Measurements from ENCODE around the gene ZNF638. TPM values are rescaled to one million over a fixed set of nuclear protein-coding genes. Genes with fewer than 3 reads are reported as not detected.

Gene ZNF638
- total RNA-seq, 1 experiment from 2014 or later = 108 TPM

DNA sequence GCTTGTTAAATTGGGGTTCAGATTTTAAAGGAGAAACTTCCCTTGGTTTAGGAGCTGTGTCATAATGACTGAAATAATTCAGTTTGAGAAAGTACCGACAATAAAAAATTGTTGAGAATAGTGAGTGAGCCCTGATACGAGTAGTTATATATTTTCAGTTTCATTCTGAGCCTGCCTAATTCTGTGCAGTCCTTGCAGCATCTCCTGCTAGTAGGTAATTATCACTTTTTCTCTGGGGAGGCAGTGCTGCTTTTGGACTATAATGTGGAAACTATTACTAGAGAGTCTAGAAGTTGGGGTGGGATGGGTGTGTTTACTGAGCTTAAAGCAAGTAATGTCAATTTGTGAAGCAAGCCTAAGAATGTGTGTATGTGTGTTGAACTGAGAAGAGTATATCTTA is 21.7 kb downstream of the ZNF638 start:
- RAD21 ChIA-PET (ENCODE audit: low non-redundant PET in 1 of 2, low total read pairs in 2 of 2, uncharacterized antibody in 2 of 2, unreplicated experiment in 2 of 2) = no interaction called here

More for the DNA sequence above, 21.7 kb downstream of the ZNF638 start:
- Histone ChIP-seq H3K27ac (ENCODE audit: low read depth, low read length) (no peak overlapping the region), H4K20me1 (ENCODE audit: insufficient read depth) (peaks cover 32% of the 10 kb centered on the region; the same call in 1 of the 2 replicates), H3K79me2 (ENCODE audit: insufficient read depth, low read length) (peaks cover 98% of the 10 kb centered on the region), H3K4me1 (ENCODE audit: control insufficient read depth in 1 of 2, insufficient read depth in 2 of 2, low read length in 2 of 2) (no peaks in the 10 kb centered on the region), H3K9ac (ENCODE audit: low read length) (no peak overlapping the region), H3K9me3 (ENCODE audit: control insufficient read depth in 1 of 2, insufficient read depth in 1 of 2, low read depth in 1 of 2, low read length in 2 of 2) (no peaks in the 10 kb centered on the region), H3K27me3 (ENCODE audit: insufficient read depth, low read length) (no peaks in the 10 kb centered on the region), H3K9me2 (ENCODE audit: insufficient read depth) (no peaks in the 10 kb centered on the region), H3K4me2 (ENCODE audit: low read length) (no peak overlapping the region), H3K4me3 (replicated peaks in 1 of 2; ENCODE audit: low read depth in 1 of 2, low read length in 2 of 2) (no peak overlapping the region), H3K36me3 (ENCODE audit: control insufficient read depth in 1 of 2, insufficient read depth in 2 of 2, low read length in 2 of 2) (peaks cover 32 to 43% of the 10 kb centered on the region in 2 experiments), H2AFZ (ENCODE audit: low read depth, low read length, poor library complexity, severe bottlenecking) (no peak overlapping the region)
- CTCF ChIA-PET = interaction anchor here (1.2 kb wide), 1 partner anchor 21 kb away, joined by 3 read pairs; the partner anchor contains the start of gene ZNF638
- no TSS peak for BruUV-seq (replicated peaks)
- intact Hi-C loops (cut with micrococcal nuclease) = loop anchor here (10.0 kb wide), 1 partner anchor 218 kb away; the partner anchor contains the start of genes MCEE and MPHOSPH10
- no peak for ATAC-seq
- DNase-seq (ENCODE audit: low read depth, low spot score) = no peak
- POLR2A ChIA-PET = interaction anchor here (1.2 kb wide), 1 partner anchor 22 kb away, joined by 5 read pairs; the partner anchor contains the start of gene ZNF638
- TF ChIP-seq, protein P1, sequence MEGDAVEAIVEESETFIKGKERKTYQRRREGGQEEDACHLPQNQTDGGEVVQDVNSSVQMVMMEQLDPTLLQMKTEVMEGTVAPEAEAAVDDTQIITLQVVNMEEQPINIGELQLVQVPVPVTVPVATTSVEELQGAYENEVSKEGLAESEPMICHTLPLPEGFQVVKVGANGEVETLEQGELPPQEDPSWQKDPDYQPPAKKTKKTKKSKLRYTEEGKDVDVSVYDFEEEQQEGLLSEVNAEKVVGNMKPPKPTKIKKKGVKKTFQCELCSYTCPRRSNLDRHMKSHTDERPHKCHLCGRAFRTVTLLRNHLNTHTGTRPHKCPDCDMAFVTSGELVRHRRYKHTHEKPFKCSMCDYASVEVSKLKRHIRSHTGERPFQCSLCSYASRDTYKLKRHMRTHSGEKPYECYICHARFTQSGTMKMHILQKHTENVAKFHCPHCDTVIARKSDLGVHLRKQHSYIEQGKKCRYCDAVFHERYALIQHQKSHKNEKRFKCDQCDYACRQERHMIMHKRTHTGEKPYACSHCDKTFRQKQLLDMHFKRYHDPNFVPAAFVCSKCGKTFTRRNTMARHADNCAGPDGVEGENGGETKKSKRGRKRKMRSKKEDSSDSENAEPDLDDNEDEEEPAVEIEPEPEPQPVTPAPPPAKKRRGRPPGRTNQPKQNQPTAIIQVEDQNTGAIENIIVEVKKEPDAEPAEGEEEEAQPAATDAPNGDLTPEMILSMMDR (IDR thresholded peaks at IDR 0.05 in 2 of 3, conservative IDR thresholded peaks at IDR 0.05 in 1 of 3; ENCODE audit: borderline replicate concordance in 1 of 3, insufficient read depth in 1 of 3, low read depth in 2 of 3, low read length in 2 of 3) = no peak
- no peak for TF ChIP-seq EGR1 (IDR thresholded peaks at IDR 0.05; ENCODE audit: low read depth)
- no peak for TF ChIP-seq SP1 (IDR thresholded peaks at IDR 0.05; ENCODE audit: low read depth)
- no peak for TF ChIP-seq ZFX (IDR thresholded peaks at IDR 0.05)
- no peak for TF ChIP-seq FOSL1 (IDR thresholded peaks at IDR 0.05; ENCODE audit: low read depth)
- no peak for TF ChIP-seq ZNF274 (IDR thresholded peaks at IDR 0.05; ENCODE audit: low read depth, low read length)
- no peak for TF ChIP-seq POLR2AphosphoS5 (IDR thresholded peaks at IDR 0.05; ENCODE audit: low read depth, low read length)
- TF ChIP-seq SIN3A (IDR thresholded peaks at IDR 0.05; ENCODE audit: low read depth) = no peak
- TF ChIP-seq, protein P2, sequence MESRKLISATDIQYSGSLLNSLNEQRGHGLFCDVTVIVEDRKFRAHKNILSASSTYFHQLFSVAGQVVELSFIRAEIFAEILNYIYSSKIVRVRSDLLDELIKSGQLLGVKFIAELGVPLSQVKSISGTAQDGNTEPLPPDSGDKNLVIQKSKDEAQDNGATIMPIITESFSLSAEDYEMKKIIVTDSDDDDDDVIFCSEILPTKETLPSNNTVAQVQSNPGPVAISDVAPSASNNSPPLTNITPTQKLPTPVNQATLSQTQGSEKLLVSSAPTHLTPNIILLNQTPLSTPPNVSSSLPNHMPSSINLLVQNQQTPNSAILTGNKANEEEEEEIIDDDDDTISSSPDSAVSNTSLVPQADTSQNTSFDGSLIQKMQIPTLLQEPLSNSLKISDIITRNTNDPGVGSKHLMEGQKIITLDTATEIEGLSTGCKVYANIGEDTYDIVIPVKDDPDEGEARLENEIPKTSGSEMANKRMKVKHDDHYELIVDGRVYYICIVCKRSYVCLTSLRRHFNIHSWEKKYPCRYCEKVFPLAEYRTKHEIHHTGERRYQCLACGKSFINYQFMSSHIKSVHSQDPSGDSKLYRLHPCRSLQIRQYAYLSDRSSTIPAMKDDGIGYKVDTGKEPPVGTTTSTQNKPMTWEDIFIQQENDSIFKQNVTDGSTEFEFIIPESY (IDR thresholded peaks at IDR 0.05; ENCODE audit: extremely low read depth, insufficient replicate concordance, low read length) = no peak
- TF ChIP-seq POLR2A (IDR thresholded peaks at IDR 0.05; ENCODE audit: borderline replicate concordance, extremely low read depth, insufficient read depth, insufficient read length) = no peak
- TF ChIP-seq TCF7L2 (IDR thresholded peaks at IDR 0.05; ENCODE audit: borderline replicate concordance, extremely low read depth, insufficient read depth, insufficient read length) = no peak
